HEK293 (cell line): ENCODE results near the gene GPRASP3.

Experiments
- CTCF ChIA-PET: fragments of 350-600 bp; formaldehyde crosslinking; extraction: SDS; loops from one replicate; lab custom pipeline; 2021; ENCODE audit warnings: antibody characterized with exemption; lab: Yijun Ruan, JAX
- POLR2A ChIA-PET: fragments of 300-600 bp; formaldehyde crosslinking; extraction: SDS; loops from one replicate; lab custom pipeline; 2020; ENCODE audit warnings: antibody characterized with exemption, inconsistent platforms; lab: Yijun Ruan, JAX
- H3K27ac ChIP-seq: fragments of 200-500 bp; sonication (Bioruptor generic); 2 replicates; pipeline ENCODE4 v1.5.1; 2014; ENCODE audit warnings: low read depth, low read length, control low read depth, inconsistent platforms; ENCODE audit errors: extremely low read depth
- H3K36me3 ChIP-seq, 2 experiments: fragments of 200-500 bp in 1 of 2; sonication (Bioruptor generic) in 1 of 2; 1 replicate in 1 of 2; 2 replicates in 1 of 2; pipeline ENCODE4 v1.5.1; 2014 to 2017; ENCODE audit warnings: inconsistent platforms in 2 of 2, low read length in 2 of 2; ENCODE audit not compliant: control insufficient read depth in 2 of 2, insufficient read depth in 1 of 2
- H3K4me1 ChIP-seq: fragments of 200-500 bp; sonication (Bioruptor generic); 2 replicates; pipeline ENCODE4 v1.5.1; 2014; ENCODE audit warnings: mild to moderate bottlenecking, low read length, inconsistent platforms; ENCODE audit not compliant: control insufficient read depth, insufficient read depth
- H3K4me3 ChIP-seq: 2 replicates; pipeline ENCODE4 v1.5.1; 2011; ENCODE audit warnings: low read depth, mild to moderate bottlenecking, control low read depth, low read length, moderate library complexity
- H3K9me3 ChIP-seq: fragments of 200-500 bp; sonication (Bioruptor generic); 2 replicates; pipeline ENCODE4 v1.5.1; 2014; ENCODE audit warnings: low read depth, low read length, inconsistent platforms; ENCODE audit not compliant: control insufficient read depth, insufficient read depth
- BCL6B ChIP-seq: fragments of 450-650 bp; formaldehyde crosslinking; IDR thresholded peaks from 2 replicates; pipeline ENCODE4 v1.5.1; 2017; ENCODE audit warnings: missing biosample characterization, missing genetic modification characterization
- EGR2 ChIP-seq: fragments of 450-650 bp; formaldehyde crosslinking; IDR thresholded peaks from 2 replicates; pipeline ENCODE4 v1.5.1; 2016; ENCODE audit warnings: low read depth, missing biosample characterization, missing genetic modification characterization
- GLI2 ChIP-seq: fragments of 450-650 bp; formaldehyde crosslinking; IDR thresholded peaks from 2 replicates; pipeline ENCODE4; 2017; ENCODE audit warnings: missing biosample characterization, missing genetic modification characterization, low read depth, borderline replicate concordance
- GLIS2 ChIP-seq: fragments of 450-650 bp; formaldehyde crosslinking; IDR thresholded peaks from 2 replicates; pipeline ENCODE4 v1.5.1; 2016; ENCODE audit warnings: missing biosample characterization, missing genetic modification characterization
- PATZ1 ChIP-seq: fragments of 450-650 bp; formaldehyde crosslinking; IDR thresholded peaks from 2 replicates; pipeline ENCODE4 v1.5.1; 2016; ENCODE audit warnings: missing biosample characterization, missing genetic modification characterization
- PBX3 ChIP-seq: sonication (generic); formaldehyde crosslinking; IDR thresholded peaks from 2 replicates; pipeline ENCODE4 v1.8.1; 2022; ENCODE audit warnings: mild to moderate bottlenecking, moderate library complexity, missing genetic modification reagents
- PRDM1 ChIP-seq: fragments of 450-650 bp; formaldehyde crosslinking; IDR thresholded peaks from 2 replicates; pipeline ENCODE4; 2016; ENCODE audit warnings: missing biosample characterization, missing genetic modification characterization
- REPIN1 ChIP-seq: fragments of 450-650 bp; formaldehyde crosslinking; IDR thresholded peaks from 2 replicates; pipeline ENCODE4 v1.5.1; 2017; ENCODE audit warnings: missing biosample characterization, missing genetic modification characterization, low read depth
- YY2 ChIP-seq: fragments of 450-650 bp; formaldehyde crosslinking; IDR thresholded peaks from 2 replicates; pipeline ENCODE4 v1.5.1; 2016; ENCODE audit warnings: missing biosample characterization, missing genetic modification characterization
- ZEB2 ChIP-seq: fragments of 450-650 bp; formaldehyde crosslinking; IDR thresholded peaks from 2 replicates; pipeline ENCODE4 v1.5.1; 2016; ENCODE audit warnings: missing biosample characterization, missing genetic modification characterization
- ZFHX2 ChIP-seq: fragments of 450-650 bp; formaldehyde crosslinking; conservative IDR thresholded peaks from 2 replicates; pipeline ENCODE4 v1.5.1; 2016; ENCODE audit warnings: missing biosample characterization, missing genetic modification characterization
- ZFP3 ChIP-seq: fragments of 450-650 bp; formaldehyde crosslinking; IDR thresholded peaks from 2 replicates; pipeline ENCODE4 v1.5.1; 2016; ENCODE audit warnings: low read depth, missing biosample characterization, missing genetic modification characterization
- ZNF114 ChIP-seq: fragments of 450-650 bp; formaldehyde crosslinking; IDR thresholded peaks from 2 replicates; pipeline ENCODE4 v1.5.0; 2017; ENCODE audit warnings: missing biosample characterization, missing genetic modification characterization
- ZNF138 ChIP-seq: fragments of 450-650 bp; formaldehyde crosslinking; IDR thresholded peaks from 2 replicates; pipeline ENCODE4 v1.5.1; 2016; ENCODE audit warnings: missing biosample characterization, missing genetic modification characterization, borderline replicate concordance
- ZNF18 ChIP-seq: fragments of 450-650 bp; formaldehyde crosslinking; IDR thresholded peaks from 2 replicates; pipeline ENCODE4 v1.5.1; 2016; ENCODE audit warnings: missing biosample characterization, missing genetic modification characterization
- ZNF214 ChIP-seq: fragments of 450-650 bp; formaldehyde crosslinking; IDR thresholded peaks from 2 replicates; pipeline ENCODE4 v1.5.1; 2017; ENCODE audit warnings: missing biosample characterization, mild to moderate bottlenecking, missing genetic modification characterization, borderline replicate concordance
- ZNF23 ChIP-seq: fragments of 450-650 bp; formaldehyde crosslinking; IDR thresholded peaks from 2 replicates; pipeline ENCODE4 v1.5.1; 2016; ENCODE audit warnings: missing biosample characterization, missing genetic modification characterization, borderline replicate concordance
- ZNF292 ChIP-seq: fragments of 450-650 bp; formaldehyde crosslinking; IDR thresholded peaks from 2 replicates; pipeline ENCODE4 v1.5.1; 2016; ENCODE audit warnings: low read depth, missing biosample characterization, missing genetic modification characterization, borderline replicate concordance
- ZNF48 ChIP-seq: fragments of 450-650 bp; formaldehyde crosslinking; IDR thresholded peaks from 2 replicates; pipeline ENCODE4 v1.5.1; 2016; ENCODE audit warnings: missing biosample characterization, missing genetic modification characterization
- ZNF580 ChIP-seq: fragments of 450-650 bp; formaldehyde crosslinking; IDR thresholded peaks from 2 replicates; pipeline ENCODE4 v1.5.1; 2016; ENCODE audit warnings: missing biosample characterization, missing genetic modification characterization
- ZNF596 ChIP-seq: fragments of 450-650 bp; IDR thresholded peaks from 2 replicates; pipeline ENCODE4 v1.5.0; 2018; ENCODE audit warnings: missing biosample characterization, mild to moderate bottlenecking, missing genetic modification characterization, moderate library complexity
- ZNF707 ChIP-seq: fragments of 450-650 bp; formaldehyde crosslinking; IDR thresholded peaks from 2 replicates; pipeline ENCODE4 v1.5.1; 2016; ENCODE audit warnings: missing biosample characterization, missing genetic modification characterization
- ZNF76 ChIP-seq: fragments of 450-650 bp; formaldehyde crosslinking; IDR thresholded peaks from 2 replicates; pipeline ENCODE4; 2016; ENCODE audit warnings: low read depth, missing biosample characterization, missing genetic modification characterization, borderline replicate concordance
- ZNF777 ChIP-seq: fragments of 450-650 bp; formaldehyde crosslinking; IDR thresholded peaks from 2 replicates; pipeline ENCODE4 v1.5.1; 2017; ENCODE audit warnings: missing biosample characterization, missing genetic modification characterization, borderline replicate concordance
- ZNF843 ChIP-seq: fragments of 450-650 bp; formaldehyde crosslinking; IDR thresholded peaks from 2 replicates; pipeline ENCODE4 v1.5.1; 2016; ENCODE audit warnings: missing biosample characterization, missing genetic modification characterization
- ZSCAN5A ChIP-seq: fragments of 450-650 bp; formaldehyde crosslinking; IDR thresholded peaks from 2 replicates; pipeline ENCODE4 v1.5.1; 2016; ENCODE audit warnings: missing biosample characterization, missing genetic modification characterization

The GPRASP3 gene

GRCh38 chrX:102711872-102712215, 8.7 kb upstream of the GPRASP3 start (continued):
- TF ChIP-seq GLI2, result no peak
- TF ChIP-seq REPIN1 (tag by site-specific recombination), result no peak
- no peak for TF ChIP-seq ZNF18 (tag by site-specific recombination)
- no peak for TF ChIP-seq YY2 (tag by site-specific recombination)
- TF ChIP-seq ZFP3 (tag by site-specific recombination), result no peak

- Histone ChIP-seq H3K4me3 (peak within 1 kb of the TSS; percentile 69), H3K4me1 (no peaks in the 10 kb centered on the region), H3K9me3 (no peaks in the 10 kb centered on the region), H3K36me3 (peaks cover 0 to 26% of the 10 kb centered on the region in 2 experiments; a peak in 1 of 3 replicates), H3K27ac (peak within 1 kb of the TSS; percentile 65; the same call in 1 of the 2 replicates)
- POLR2A ChIA-PET, result no interaction called here
- CTCF ChIA-PET, result no interaction called here
- TF ChIP-seq GLIS2 (tag by site-specific recombination) (peak; percentile 82), ZNF843 (no peak), ZNF76 (tag by site-specific recombination) (peak; percentile 73), ZNF214 (tag by site-specific recombination) (no peak), ZFP3 (tag by site-specific recombination) (no peak), EGR2 (tag by site-specific recombination) (peak; percentile 63), ZEB2 (no peak), ZNF596 (tag by site-specific recombination) (no peak), PRDM1 (tag by site-specific recombination) (no peak), ZSCAN5A (no peak), PBX3 (CRISPR knock-in tag) (0 out of 2 replicates have a peak, but pooled peaks have one; percentile 63), ZNF138 (no peak), ZFHX2 (peak; percentile 71), YY2 (tag by site-specific recombination) (no peak), ZNF707 (tag by site-specific recombination) (no peak), BCL6B (tag by site-specific recombination) (no peak), ZNF114 (no peak), ZNF580 (no peak), ZNF23 (no peak), ZNF292 (tag by site-specific recombination) (no peak), PATZ1 (tag by site-specific recombination) (0 out of 2 replicates have a peak, but pooled peaks have one; percentile 13), ZNF48 (tag by site-specific recombination) (no peak), ZNF777 (tag by site-specific recombination) (peak; percentile 10; the same call in 1 of the 2 replicates)
These were observed 8.2 kb upstream of the GPRASP3 start, which contains the start of gene GPRASP2 for GRCh38 chrX:102712216-102712966. Gene GPRASP2 (plus strand): TSS chrX:102712448. CDS start chrX:102714870, 2,422 bp downstream.
